GM12865 (cell line): Measurements from ENCODE around the gene AHI1.
"Not testable (repeated sequence)": the region's sequence is repeated elsewhere in the genome, so short reads cannot be mapped to it uniquely, and the experiment has no call there.

Experiments used
- DNase-seq: peaks from one replicate; pipeline ENCODE4 v3.0.0; 2010; ENCODE audit warnings: low read depth
- H3K4me3 ChIP-seq: 2 replicates; pipeline ENCODE4 v1.5.1; 2011; ENCODE audit warnings: mild to moderate bottlenecking, low read depth, low read length, control low read depth
- CTCF ChIP-seq: IDR thresholded peaks from 2 replicates; pipeline ENCODE4 v1.5.1; 2011; ENCODE audit warnings: low read length, control low read depth, low read depth, inconsistent platforms; ENCODE audit not compliant: insufficient read depth; ENCODE audit errors: missing control alignments

AHI1 gene

GRCh38 chr6:135254471-135254870 is 243.1 kb downstream of the AHI1 start:
- H3K4me3 ChIP-seq: no peak overlapping the region
- no peak for TF ChIP-seq CTCF
- no peak for DNase-seq

- no peak for DNase-seq
- no peak for TF ChIP-seq CTCF
- no peak overlapping the region for H3K4me3 ChIP-seq
Measured at GRCh38 chr6:135251498-135252441, 245.8 kb downstream of the AHI1 start.

- no peak for DNase-seq
- TF ChIP-seq CTCF: no peak
- no peak overlapping the region for H3K4me3 ChIP-seq
Measured at GRCh38 chr6:135250751-135251497, 246.6 kb downstream of the AHI1 start.

GRCh38 chr6:135250234-135250633 is 247.3 kb downstream of the AHI1 start:
- no peak for DNase-seq
- no peak for TF ChIP-seq CTCF
- H3K4me3 ChIP-seq: no peak overlapping the region

- not testable (repeated sequence) for DNase-seq, H3K4me3 ChIP-seq
Measured at GRCh38 chr6:135246412-135247012, 251.0 kb downstream of the AHI1 start.

- no peak for TF ChIP-seq CTCF
- H3K4me3 ChIP-seq: no peak overlapping the region
- no peak for DNase-seq
Measured at GRCh38 chr6:135244805-135245204, 252.7 kb downstream of the AHI1 start.

GRCh38 chr6:135243871-135244796 is 253.4 kb downstream of the AHI1 start:
- no peak for TF ChIP-seq CTCF
- no peak for DNase-seq
- no peak overlapping the region for H3K4me3 ChIP-seq
